Measurements from ENCODE around the gene ALB.

DNA sequence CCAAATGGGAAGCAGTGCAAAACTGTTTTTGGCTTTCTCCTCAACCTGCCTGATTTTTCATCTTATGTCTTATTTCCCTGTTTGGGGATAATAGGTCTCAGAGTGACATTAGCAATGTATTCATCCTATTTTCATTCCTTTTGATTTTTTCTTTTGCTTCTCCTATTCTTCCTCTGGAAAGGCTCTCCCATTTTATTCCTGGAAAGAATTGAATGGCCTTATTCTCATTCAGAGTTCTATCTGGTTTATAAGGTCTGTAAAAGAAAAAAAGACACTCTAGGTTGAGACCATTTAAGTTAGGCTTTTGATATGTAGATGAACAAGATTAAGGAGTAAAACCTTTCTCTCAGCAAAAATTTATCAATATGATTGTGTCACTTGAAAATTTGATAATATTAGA lies 27.8 kb upstream of the ALB start:
- TF ChIP-seq, protein P1, sequence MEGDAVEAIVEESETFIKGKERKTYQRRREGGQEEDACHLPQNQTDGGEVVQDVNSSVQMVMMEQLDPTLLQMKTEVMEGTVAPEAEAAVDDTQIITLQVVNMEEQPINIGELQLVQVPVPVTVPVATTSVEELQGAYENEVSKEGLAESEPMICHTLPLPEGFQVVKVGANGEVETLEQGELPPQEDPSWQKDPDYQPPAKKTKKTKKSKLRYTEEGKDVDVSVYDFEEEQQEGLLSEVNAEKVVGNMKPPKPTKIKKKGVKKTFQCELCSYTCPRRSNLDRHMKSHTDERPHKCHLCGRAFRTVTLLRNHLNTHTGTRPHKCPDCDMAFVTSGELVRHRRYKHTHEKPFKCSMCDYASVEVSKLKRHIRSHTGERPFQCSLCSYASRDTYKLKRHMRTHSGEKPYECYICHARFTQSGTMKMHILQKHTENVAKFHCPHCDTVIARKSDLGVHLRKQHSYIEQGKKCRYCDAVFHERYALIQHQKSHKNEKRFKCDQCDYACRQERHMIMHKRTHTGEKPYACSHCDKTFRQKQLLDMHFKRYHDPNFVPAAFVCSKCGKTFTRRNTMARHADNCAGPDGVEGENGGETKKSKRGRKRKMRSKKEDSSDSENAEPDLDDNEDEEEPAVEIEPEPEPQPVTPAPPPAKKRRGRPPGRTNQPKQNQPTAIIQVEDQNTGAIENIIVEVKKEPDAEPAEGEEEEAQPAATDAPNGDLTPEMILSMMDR (IDR thresholded peaks at IDR 0.05) = no peak
- no peak for TF ChIP-seq POLR2A (IDR thresholded peaks at IDR 0.05)

Data from esophagus squamous epithelium (tissue), 4 donors.